ENCODE data around the gene TMC2.

Gene TMC2

GRCh38 chr20:2527762-2528161 is 8.6 kb upstream of the TMC2 start:
- no peak for DNase-seq

DNA sequence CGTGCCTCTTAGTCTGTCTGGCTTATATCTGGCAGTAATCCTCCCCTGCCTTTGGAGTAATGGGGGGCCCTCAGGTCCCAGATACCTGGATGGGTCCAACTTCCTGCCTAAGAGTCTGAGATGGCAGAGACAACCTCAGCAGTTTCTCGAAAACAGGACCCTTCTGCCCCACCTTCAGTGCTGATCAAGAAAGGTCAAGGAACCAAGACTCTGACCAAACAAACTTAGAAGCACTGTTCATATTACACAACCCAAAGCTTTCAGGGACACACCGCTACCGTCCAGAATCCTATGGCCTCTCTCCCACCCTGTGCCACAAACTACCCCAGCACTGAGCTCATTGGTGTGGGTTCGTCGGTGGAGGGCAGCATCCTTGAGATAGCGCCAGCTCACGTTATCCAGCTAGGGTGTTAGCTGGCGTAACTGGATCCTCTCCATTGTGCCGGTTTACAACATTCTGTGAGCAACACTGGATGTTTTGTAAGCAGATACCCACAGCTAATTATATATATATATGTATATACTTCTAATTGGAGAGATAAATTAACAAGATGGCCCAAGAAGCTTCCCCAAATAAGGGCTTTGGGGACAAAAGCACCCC is 7.6 kb upstream of the TMC2 start:
- DNase-seq: no peak

DNA sequence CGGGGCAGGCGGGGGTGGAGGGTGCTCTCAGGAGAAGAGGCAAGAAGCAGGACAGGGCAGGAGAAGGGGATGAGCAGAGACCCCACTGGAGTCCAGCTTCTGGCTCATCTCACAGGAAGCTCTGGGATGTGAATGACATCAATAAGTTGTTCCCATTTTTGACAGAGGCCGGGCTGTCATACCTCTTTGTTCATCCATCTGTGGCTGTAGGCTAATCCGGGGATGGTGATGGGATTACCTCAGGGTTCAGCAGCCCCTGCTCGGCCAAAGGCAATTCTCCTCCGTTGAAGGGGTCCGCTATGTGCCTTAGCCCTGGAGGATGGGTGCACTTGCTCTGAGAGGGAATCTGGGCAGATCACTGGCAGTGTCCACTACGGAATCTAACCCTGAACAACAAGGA is 3.3 kb upstream of the TMC2 start:
- DNase-seq: no peak

GRCh38 chr20:2535711-2536559 is 438 bp upstream of the TMC2 start:
- no peak for DNase-seq

- DNase-seq: no peak
These were observed 728 bp downstream of the TMC2 start for GRCh38 chr20:2537101-2537500.

- no peak for DNase-seq
These were observed 2.0 kb downstream of the TMC2 start for GRCh38 chr20:2538356-2538755.

DNA sequence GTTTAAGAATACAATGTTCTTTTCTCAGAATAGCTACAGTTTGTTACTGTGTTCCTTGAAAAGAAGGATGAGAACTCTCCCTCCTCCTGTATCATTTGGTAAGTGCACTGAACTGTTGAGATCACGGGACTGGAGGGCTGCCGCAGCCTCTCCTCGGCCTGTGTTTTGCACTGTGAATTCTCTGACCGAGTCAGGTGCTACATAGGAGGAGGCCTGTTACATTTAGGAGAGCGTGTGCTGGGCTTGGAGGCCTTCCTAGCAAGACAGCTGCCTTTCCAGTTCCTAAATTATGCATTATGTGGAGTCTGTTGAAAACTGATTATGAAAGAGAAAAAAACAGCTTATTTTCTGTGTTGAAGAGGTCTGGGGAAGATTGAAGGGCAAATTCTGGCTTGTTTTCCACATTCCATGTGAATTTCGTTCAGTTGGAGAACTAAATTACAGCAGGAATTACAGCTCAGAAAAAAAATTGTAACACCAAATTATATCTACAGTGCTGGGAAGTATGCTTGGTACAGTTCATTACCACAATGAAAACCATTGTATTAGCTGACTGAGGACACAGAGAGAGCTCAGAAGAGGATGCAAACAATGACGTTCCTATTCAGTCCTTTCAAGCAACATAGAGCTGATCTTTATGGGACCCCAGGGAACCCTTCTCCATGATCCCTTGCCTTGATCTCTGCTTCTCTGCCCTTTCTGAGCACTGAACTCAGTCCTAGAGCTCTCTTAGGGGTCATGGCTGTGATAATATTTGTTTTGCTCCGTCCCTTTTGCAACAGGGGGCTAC is 2.8 kb downstream of the TMC2 start:
- no peak for DNase-seq

DNA sequence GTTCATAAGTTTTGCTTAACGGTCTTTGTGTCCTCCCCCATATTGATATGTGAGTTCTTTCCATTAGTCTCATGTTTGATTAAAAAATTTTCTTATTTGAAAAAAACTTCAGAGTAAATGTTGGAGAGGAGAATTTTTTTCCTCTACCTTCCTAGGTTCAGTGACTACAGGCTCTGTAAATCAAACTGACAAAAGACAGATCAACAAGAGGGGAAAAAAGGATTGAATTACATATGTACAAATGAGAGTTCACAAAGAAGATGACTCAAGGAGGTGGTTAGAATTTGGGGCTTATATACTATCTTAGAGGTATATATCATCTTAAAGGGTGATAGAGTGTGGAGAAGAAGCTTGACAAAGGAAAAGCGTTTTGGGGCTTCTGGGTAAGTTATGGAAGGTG is 5.6 kb downstream of the TMC2 start:
- no peak for DNase-seq

DNA sequence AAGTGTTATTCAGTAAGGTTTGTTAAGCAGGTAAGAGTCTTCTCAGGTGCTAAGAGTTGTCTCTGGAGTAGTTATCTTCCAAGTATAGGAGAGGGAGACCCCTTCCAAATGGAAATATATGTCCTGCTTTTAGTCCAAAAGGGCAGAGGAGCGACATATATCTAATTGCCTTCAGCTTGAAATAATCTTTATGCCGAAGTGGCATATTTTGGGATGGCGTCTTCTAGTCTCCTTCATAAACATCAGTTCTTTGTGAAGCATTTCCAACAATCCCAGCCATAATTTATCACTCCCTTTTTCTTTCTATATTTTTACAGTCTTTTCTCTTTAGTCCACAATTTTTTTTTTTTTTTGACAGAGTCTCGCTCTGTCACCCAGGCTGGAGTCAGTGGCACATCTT is 6.0 kb downstream of the TMC2 start:
- DNase-seq: no peak

GRCh38 chr20:2544211-2544610 is 7.8 kb downstream of the TMC2 start:
- DNase-seq: no peak

DNA sequence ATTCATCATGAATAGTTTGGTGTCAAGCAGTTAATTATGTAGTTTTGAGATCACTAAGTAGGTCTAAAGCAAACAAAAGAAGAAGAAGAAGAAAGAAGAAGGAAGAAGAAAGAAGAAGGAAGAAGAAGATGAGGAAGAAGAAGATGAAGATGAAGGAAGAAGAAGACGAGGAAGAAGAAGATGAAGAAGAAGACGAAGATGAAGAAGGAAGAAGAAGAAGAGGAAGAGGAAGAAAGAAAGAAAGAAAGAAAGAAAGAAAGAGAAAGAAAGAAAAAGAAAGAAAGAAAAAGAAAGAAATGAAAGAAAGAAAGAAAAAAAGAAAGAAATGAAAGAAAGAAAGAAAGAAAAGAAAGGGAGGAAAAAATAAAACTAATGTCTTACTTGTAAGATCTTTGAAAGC is 9.2 kb downstream of the TMC2 start:
- no peak for DNase-seq

DNA sequence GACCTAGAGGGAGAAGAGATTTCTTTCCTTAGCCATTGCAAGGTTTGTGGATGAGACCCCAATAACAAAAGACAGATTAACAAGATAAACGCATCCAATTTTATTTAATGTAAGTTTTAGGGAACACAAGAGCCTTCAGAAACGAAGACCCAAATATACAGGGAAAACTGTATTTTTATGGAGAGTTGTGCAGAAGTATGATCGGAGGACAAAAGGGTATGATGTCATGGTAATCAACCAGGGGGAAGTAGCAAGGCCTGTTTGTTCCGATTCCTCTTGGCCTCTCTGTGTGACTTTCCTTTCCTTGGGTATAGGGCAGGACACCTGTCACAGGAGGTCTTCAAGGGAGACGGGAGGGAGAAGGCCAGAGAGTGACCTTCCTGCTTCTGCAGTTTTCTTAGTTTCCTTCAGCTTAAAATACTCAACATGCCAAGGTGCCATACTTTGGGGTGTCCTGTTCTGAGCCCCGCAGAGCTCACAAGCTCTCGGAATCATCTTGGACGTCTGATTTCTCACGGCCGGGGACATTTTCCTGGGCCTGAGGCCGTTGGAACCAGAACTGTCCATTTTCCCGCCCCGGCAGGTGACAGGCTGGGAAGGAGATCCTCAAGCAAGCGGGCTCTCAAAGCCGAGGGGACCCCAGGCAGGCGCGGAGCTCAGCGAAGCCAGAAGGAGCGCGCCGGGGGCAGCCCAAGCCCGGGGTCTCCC is 21.7 kb downstream of the TMC2 start:
- no peak for DNase-seq

GRCh38 chr20:2558581-2559278 is 22.4 kb downstream of the TMC2 start:
- DNase-seq: no peak

DNA sequence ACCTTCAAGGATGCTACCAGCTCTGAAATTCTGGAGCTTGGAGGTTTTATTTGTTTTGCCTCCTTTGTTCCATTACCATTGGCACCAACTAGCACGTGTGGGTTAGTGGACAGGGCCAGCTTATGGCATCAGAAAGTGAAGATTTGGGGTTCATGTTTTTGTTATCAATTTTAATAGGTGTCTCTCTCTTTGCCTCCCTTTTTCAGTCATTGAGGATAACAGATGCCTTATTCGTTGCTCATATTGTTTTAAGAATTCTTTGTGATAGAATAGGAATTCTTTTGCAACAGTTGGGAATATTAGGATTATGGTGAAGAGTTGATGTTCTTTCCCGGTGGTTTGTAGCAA is 22.9 kb downstream of the TMC2 start:
- DNase-seq: no peak

DNA sequence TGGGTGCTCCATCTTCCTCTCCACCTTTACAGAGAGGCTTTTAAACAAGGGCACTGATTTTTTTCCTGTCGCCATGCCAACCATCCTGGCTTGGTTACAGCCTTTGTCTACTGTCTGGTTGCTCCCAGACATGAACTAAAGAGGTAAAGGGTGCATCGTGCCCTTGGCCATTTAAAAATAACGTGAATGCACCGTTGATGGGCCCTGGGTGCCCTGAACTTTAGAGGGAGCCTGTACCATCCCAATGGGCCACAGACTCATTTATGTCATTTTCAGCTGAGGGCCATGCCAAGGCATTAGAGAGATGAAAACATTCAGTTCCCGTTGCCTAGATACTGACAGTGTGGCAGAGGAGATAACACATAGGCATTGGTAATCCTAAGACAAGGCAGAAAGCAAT is 23.3 kb downstream of the TMC2 start:
- no peak for DNase-seq

- no peak for DNase-seq
These were observed 26.7 kb downstream of the TMC2 start for GRCh38 chr20:2563116-2563515.

DNA sequence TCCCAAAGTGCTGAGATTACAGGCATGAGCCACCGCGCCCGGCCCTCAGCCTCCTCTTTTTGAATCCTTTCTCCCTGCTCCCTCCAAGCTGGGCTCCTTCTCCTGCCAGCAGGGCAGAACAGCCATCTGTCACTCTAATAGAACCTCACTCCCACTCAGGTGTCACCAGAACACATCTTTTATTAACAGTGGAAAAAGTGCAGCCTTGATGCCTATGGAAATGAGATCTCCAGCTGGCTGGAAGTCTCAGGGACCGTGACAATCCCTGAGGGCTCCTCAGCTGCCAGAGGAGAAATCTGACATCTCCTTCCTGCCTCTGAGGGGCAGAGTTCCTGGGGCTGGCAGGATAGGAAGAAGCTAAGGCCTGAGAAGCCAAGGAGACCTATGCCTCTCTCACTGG is 28.0 kb downstream of the TMC2 start:
- DNase-seq: no peak

- no peak for DNase-seq
These were observed 39.3 kb downstream of the TMC2 start for GRCh38 chr20:2575682-2576081.

DNA sequence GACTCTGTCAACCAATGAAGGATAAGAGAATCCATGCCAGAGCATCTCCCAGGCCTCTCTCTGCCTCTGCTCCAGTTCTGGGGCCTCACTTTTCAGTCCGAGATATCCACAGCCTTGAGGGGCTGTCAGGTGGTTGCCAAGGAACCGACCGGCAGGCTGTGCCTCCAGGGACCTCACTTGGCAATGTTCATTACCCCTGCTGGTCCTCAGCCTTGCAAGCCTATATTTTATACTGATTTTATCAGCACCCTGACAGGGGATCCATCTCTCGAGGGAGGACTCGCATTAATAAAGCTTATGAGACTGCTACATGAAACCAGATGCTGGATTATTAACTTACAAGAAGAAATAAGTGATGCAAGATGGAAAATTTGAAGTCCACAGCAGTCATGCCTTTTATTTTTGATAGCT is 39.9 kb downstream of the TMC2 start:
- DNase-seq: no peak

DNA sequence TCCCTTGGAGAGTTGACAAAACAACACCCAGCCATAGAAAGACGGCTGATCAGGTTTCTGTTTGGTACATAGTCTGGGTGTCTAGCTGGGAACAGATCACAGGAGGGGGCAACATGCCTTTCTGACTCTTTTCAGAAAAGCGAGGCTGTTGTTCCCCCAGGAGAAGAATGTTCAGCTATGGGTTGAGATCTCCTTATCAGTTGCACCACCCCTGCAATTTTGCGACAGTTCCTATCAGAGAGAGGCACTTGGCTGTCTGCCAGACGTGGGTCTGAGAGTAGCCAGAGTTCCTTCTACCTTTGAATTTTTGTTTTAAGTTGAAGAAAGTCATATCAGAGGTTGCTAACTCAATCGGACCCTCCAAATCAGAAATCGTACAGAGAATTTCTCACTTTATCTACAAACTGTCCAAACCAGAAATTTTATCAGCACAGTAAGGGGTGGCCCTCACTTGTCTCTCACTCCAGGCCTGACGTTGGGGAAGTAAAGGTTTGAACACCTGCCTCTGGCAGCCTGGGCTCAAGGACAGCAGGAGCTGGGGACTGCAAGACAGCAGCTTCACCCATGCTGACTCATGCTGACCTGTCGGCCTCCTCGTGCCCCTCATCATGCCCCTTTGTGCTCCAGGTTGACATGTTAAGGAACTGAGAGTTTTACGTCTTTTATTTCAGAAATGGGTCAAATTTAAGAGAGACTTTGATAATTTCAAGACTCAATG is 42.3 kb downstream of the TMC2 start:
- DNase-seq: no peak

GRCh38 chr20:2585811-2586210 is 49.4 kb downstream of the TMC2 start:
- no peak for DNase-seq

DNA sequence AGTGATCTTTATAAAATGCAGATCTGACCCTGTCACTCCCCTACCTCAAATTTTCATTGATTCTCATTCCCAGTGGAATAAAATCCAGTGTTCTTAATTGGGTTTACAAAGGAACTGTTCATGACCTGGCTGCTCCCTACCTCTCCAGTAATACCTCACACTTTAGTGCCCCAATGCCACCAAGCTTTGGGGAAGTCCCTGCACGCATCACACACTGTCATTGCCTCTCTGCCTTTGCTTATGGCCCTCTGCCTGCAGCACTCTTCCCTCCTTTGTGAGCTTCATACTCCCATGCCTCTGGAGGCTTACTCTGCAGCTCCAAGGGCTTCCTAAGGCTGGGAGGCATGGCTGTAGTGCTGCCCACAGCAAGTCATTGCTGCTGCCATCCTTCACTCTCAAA is 57.4 kb downstream of the TMC2 start:
- DNase-seq: no peak
